HG03571 (cell line): Measurements from ENCODE around the gene DENND2D.

Experiments used
- ATAC-seq: cut with Tn5 transposase; IDR thresholded peaks from one replicate; pipeline ENCODE4 v1.9.1; 2021; ENCODE audit not compliant: unreplicated experiment

DENND2D gene

GRCh38 chr1:111199881-111200801 lies at the start of gene DENND2D:
Gene DENND2D, minus strand, starts transcription at chr1:111200646. Its CDS starts 187 bp downstream, at chr1:111200459.
- ATAC-seq, result no peak

GRCh38 chr1:111249960-111250359 lies 49.5 kb upstream of the DENND2D start:
- no peak for ATAC-seq

- ATAC-seq, result no peak
Measured at GRCh38 chr1:111247125-111247838, 46.8 kb upstream of the DENND2D start.

GRCh38 chr1:111242805-111243523 lies 42.5 kb upstream of the DENND2D start:
- no peak for ATAC-seq

- ATAC-seq, result no peak
Measured at GRCh38 chr1:111241797-111242196, 41.4 kb upstream of the DENND2D start.

GRCh38 chr1:111238056-111238795 lies 37.8 kb upstream of the DENND2D start:
- ATAC-seq, result no peak

- no peak for ATAC-seq
Measured at GRCh38 chr1:111236806-111237205, 36.4 kb upstream of the DENND2D start.

GRCh38 chr1:111236379-111236778 lies 35.9 kb upstream of the DENND2D start:
- ATAC-seq, result no peak

- ATAC-seq, result no peak
Measured at GRCh38 chr1:111234866-111235265, 34.4 kb upstream of the DENND2D start.

GRCh38 chr1:111234258-111234657 lies 33.8 kb upstream of the DENND2D start:
- ATAC-seq, result no peak

GRCh38 chr1:111232134-111232533 lies 31.7 kb upstream of the DENND2D start:
- ATAC-seq, result no peak

- ATAC-seq, result no peak
Measured at GRCh38 chr1:111228748-111229126, 28.3 kb upstream of the DENND2D start.

- no peak for ATAC-seq
Measured at GRCh38 chr1:111227851-111228747, 27.7 kb upstream of the DENND2D start.

GRCh38 chr1:111227434-111227833 lies 27.0 kb upstream of the DENND2D start, which contains the start of gene CHI3L2:
Gene CHI3L2, plus strand, starts transcription at chr1:111227713. Its CDS starts 17 bp downstream, at chr1:111227730.
- no peak for ATAC-seq

- no peak for ATAC-seq
Measured at GRCh38 chr1:111225717-111226400, 25.4 kb upstream of the DENND2D start.

GRCh38 chr1:111225091-111225490 lies 24.6 kb upstream of the DENND2D start:
- ATAC-seq, result no peak

GRCh38 chr1:111223126-111223685 lies 22.8 kb upstream of the DENND2D start:
- ATAC-seq, result no peak

GRCh38 chr1:111222308-111223125 lies 22.1 kb upstream of the DENND2D start:
- ATAC-seq, result peak; percentile 22
